ENCODE results near the gene CYB5D1.

The CYB5D1 gene

DNA sequence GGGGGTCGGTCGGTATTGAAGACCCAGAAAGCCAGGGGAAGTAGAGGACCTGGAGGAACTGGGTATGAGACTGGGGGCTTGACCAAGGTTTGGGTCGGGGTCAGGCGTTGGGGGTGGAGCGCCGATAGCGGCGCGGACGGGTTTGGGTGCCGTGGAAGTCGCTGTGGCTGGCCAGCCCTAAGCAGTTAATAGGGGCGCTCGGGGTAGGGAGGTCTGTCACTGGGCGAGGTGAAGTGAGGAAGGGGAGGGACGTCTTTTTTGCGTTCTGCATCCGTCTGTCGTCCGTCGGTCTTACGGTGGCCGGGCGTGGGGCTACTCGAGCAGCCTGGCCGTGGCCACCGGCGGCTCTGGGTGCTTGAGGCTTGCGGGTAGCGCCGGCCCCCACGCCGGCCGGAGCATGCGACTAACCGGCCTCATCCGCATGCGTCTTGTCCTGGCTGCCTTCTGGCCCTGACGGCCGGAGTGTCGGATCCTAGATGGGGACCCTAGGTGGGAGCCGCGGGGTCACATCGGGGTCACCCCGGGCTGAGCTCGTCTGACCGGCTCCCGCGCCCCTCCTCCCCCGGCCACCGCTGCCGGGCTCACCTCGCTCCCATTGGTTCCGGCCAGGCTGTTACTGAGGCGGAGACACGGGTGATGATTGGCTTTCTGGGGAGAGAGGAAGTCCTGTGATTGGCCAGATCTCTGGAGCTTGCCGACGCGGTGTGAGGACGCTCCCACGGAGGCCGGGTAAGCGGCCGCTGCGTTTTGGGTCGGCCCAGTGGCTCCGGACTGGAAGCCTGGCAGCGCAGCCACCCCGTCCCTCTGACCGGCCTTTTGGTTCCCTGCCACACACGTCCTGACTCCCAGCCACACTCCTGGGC lies 13.3 kb upstream of the CYB5D1 start:
- DNase-seq (ENCODE audit: low spot score) = peak; percentile 81

- no peak for DNase-seq (ENCODE audit: low spot score)
These were observed 12.3 kb upstream of the CYB5D1 start for GRCh38 chr17:7845359-7846062.

DNA sequence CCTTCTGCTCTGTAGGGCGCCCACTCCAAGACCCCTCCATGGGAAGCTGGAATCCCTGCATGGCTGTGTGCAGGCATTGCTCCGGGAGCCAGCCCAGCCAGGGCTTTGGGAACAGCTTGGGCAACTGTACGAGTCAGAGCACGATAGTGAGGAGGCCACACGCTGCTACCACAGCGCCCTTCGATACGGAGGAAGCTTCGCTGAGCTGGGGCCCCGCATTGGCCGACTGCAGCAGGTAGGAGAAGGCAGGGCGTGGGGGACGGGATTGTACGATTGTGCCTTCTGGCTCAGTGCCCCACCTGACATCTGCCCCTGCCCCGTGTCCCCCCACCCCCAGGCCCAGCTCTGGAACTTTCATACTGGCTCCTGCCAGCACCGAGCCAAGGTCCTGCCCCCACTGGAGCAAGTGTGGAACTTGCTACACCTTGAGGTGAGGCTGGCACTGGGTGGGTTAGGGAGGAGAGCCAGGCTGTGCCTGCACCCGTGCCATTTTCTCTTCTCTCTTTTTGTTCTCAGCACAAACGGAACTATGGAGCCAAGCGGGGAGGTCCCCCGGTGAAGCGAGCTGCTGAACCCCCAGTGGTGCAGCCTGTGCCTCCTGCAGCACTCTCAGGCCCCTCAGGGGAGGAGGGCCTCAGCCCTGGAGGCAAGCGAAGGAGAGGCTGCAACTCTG lies 11.6 kb upstream of the CYB5D1 start:
- no peak for DNase-seq (ENCODE audit: low spot score)

- DNase-seq (ENCODE audit: low spot score) = no peak
These were observed 10.8 kb upstream of the CYB5D1 start for GRCh38 chr17:7846765-7847661.

GRCh38 chr17:7848131-7848579 lies 9.6 kb upstream of the CYB5D1 start:
- DNase-seq (ENCODE audit: low spot score) = no peak

- no peak for DNase-seq (ENCODE audit: low spot score)
These were observed 9.1 kb upstream of the CYB5D1 start for GRCh38 chr17:7848739-7849129.

DNA sequence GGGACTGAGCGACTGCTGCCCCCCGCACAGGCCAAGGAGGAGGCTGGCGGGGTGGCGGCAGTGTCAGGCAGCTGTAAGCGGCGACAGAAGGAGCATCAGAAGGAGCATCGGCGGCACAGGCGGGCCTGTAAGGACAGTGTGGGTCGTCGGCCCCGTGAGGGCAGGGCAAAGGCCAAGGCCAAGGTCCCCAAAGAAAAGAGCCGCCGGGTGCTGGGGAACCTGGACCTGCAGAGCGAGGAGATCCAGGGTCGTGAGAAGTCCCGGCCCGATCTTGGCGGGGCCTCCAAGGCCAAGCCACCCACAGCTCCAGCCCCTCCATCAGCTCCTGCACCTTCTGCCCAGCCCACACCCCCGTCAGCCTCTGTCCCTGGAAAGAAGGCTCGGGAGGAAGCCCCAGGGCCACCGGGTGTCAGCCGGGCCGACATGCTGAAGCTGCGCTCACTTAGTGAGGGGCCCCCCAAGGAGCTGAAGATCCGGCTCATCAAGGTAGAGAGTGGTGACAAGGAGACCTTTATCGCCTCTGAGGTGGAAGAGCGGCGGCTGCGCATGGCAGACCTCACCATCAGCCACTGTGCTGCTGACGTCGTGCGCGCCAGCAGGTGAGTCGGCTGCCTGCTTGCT lies 8.6 kb upstream of the CYB5D1 start:
- no peak for DNase-seq (ENCODE audit: low spot score)

GRCh38 chr17:7849751-7850504 lies 7.9 kb upstream of the CYB5D1 start:
- DNase-seq (ENCODE audit: low spot score) = no peak

GRCh38 chr17:7850701-7851437 lies 6.9 kb upstream of the CYB5D1 start:
- no peak for DNase-seq (ENCODE audit: low spot score)

DNA sequence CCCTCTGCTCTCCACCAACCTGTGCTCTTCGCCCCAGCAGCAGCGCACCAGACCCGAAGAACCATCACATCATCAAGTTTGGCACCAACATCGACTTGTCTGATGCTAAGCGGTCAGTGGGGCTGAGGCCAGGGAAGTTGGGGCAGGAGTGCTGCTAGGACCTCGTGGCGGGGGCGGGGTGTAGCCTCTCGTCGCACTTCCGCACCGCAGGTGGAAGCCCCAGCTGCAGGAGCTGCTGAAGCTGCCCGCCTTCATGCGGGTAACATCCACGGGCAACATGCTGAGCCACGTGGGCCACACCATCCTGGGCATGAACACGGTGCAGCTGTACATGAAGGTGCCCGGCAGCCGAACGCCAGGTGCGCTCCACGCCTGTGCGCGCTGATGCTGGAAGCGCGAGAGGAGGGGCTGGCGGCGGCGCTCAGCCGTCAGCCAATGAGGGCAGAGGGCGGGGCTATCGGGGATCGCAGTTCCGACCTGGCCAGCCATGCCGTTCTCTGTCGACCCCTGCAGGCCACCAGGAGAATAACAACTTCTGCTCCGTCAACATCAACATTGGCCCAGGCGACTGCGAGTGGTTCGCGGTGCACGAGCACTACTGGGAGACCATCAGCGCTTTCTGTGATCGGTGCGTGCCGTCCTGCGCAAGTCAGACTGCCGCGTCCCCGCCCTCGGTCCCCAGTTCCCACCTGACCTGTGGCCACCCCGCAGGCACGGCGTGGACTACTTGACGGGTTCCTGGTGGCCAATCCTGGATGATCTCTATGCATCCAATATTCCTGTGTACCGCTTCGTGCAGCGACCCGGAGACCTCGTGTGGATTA lies 6.2 kb upstream of the CYB5D1 start:
- DNase-seq (ENCODE audit: low spot score) = peak; percentile 74

- no peak for DNase-seq (ENCODE audit: low spot score)
These were observed 5.5 kb upstream of the CYB5D1 start for GRCh38 chr17:7852262-7852670.

DNA sequence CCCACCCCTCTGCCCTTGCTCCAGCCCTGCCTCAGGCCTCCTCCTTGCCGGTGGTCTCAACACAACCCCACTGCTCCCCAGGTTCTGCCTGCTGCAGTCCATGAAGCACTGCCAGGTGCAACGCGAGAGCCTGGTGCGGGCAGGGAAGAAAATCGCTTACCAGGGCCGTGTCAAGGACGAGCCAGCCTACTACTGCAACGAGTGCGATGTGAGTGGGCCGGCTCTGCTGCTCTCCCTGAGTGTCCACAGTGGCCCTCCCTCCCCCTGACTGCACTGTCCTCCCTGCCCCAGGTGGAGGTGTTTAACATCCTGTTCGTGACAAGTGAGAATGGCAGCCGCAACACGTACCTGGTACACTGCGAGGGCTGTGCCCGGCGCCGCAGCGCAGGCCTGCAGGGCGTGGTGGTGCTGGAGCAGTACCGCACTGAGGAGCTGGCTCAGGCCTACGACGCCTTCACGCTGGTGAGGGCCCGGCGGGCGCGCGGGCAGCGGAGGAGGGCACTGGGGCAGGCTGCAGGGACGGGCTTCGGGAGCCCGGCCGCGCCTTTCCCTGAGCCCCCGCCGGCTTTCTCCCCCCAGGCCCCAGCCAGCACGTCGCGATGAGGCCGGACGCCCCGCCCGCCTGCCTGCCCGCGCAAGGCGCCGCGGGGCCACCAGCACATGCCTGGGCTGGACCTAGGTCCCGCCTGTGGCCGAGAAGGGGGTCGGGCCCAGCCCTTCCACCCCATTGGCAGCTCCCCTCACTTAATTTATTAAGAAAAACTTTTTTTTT lies 4.7 kb upstream of the CYB5D1 start:
- no peak for DNase-seq (ENCODE audit: low spot score)

DNA sequence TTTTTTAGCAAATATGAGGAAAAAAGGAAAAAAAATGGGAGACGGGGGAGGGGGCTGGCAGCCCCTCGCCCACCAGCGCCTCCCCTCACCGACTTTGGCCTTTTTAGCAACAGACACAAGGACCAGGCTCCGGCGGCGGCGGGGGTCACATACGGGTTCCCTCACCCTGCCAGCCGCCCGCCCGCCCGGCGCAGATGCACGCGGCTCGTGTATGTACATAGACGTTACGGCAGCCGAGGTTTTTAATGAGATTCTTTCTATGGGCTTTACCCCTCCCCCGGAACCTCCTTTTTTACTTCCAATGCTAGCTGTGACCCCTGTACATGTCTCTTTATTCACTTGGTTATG lies 4.1 kb upstream of the CYB5D1 start:
- DNase-seq (ENCODE audit: low spot score) = no peak

DNA sequence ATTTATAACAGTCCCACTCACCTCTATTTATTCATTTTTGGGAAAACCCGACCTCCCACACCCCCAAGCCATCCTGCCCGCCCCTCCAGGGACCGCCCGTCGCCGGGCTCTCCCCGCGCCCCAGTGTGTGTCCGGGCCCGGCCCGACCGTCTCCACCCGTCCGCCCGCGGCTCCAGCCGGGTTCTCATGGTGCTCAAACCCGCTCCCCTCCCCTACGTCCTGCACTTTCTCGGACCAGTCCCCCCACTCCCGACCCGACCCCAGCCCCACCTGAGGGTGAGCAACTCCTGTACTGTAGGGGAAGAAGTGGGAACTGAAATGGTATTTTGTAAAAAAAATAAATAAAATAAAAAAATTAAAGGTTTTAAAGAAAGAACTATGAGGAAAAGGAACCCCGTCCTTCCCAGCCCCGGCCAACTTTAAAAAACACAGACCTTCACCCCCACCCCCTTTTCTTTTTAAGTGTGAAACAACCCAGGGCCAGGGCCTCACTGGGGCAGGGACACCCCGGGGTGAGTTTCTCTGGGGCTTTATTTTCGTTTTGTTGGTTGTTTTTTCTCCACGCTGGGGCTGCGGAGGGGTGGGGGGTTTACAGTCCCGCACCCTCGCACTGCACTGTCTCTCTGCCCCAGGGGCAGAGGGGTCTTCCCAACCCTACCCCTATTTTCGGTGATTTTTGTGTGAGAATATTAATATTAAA lies 3.6 kb upstream of the CYB5D1 start:
- no peak for DNase-seq (ENCODE audit: low spot score)

- no peak for DNase-seq (ENCODE audit: low spot score)
These were observed 2.7 kb upstream of the CYB5D1 start, which contains the start of gene TMEM88 for GRCh38 chr17:7854851-7855659. Gene TMEM88, plus strand, starts transcription at chr17:7855066. Its CDS starts 9 bp downstream, at chr17:7855075.

GRCh38 chr17:7855660-7856010 lies 2.2 kb upstream of the CYB5D1 start:
- no peak for DNase-seq (ENCODE audit: low spot score)
